MCF 10A (cell line): ENCODE measurements around the gene MLLT10. TPM values are rescaled to one million over a fixed set of nuclear protein-coding genes. Genes with fewer than 3 reads are reported as not detected.

Source experiments
- BruUV-seq: library from RNA; stranded (reverse); fragments of 400-500 nt; replicated peaks from 2 replicates; lab custom pipeline; 2021; lab: Mats Ljungman, UMichigan
- CTCF ChIA-PET: fragments of 300-600 bp; sonication (Branson Sonifier 250); formaldehyde crosslinking; extraction: SDS; loops from one replicate; lab custom pipeline; 2021; ENCODE audit warnings: antibody characterized with exemption, inconsistent platforms; lab: Yijun Ruan, JAX
- POLR2A ChIA-PET: fragments of 300-600, 350-650 bp; sonication (Branson Sonifier 250); formaldehyde crosslinking; extraction: SDS; loops from one replicate; lab custom pipeline; 2020; ENCODE audit warnings: antibody characterized with exemption, inconsistent platforms; lab: Yijun Ruan, JAX
- DNase-seq: peaks from one replicate; pipeline ENCODE4 v3.0.0-alpha.2; 2018; ENCODE audit not compliant: unreplicated experiment
- H3K27ac Mint-ChIP-seq: one replicate; pipeline ENCODE4 v1.8.0; 2022; ENCODE audit warnings: mild to moderate bottlenecking, low read depth, mixed read lengths; ENCODE audit not compliant: unreplicated experiment
- H3K27me3 Mint-ChIP-seq: one replicate; pipeline ENCODE4 v1.8.0; 2022; ENCODE audit warnings: mixed read lengths; ENCODE audit not compliant: insufficient read depth, unreplicated experiment
- H3K36me3 Mint-ChIP-seq: one replicate; pipeline ENCODE4 v1.8.0; 2022; ENCODE audit warnings: mild to moderate bottlenecking, moderate library complexity, mixed read lengths; ENCODE audit not compliant: insufficient read depth, unreplicated experiment
- H3K4me1 Mint-ChIP-seq: one replicate; pipeline ENCODE4 v1.8.0; 2022; ENCODE audit warnings: mixed read lengths; ENCODE audit not compliant: insufficient read depth, unreplicated experiment
- H3K4me3 Mint-ChIP-seq: one replicate; pipeline ENCODE4 v1.8.0; 2022; ENCODE audit warnings: mild to moderate bottlenecking, moderate library complexity, mixed read lengths; ENCODE audit not compliant: unreplicated experiment
- H3K9me3 Mint-ChIP-seq: one replicate; pipeline ENCODE4 v1.8.0; 2022; ENCODE audit warnings: mixed read lengths; ENCODE audit not compliant: unreplicated experiment
- CTCF ChIP-seq: fragments of 200-600 bp; IDR thresholded peaks from one replicate; pipeline ENCODE4 v1.8.0; 2022; ENCODE audit warnings: antibody characterized with exemption, mild to moderate bottlenecking; ENCODE audit not compliant: unreplicated experiment
- intact Hi-C: fragments of 100-400 bp; cut with micrococcal nuclease; formaldehyde crosslinking; loops from 2 replicates; pipeline ENCODE4 v1.14.1; 2022
- total RNA-seq: library from RNA; stranded (reverse); gene quantifications from 2 replicates; pipeline ENCODE4 v1.2.3, GENCODE V29; 2022

Gene MLLT10
- total RNA-seq, 1 experiment from 2014 or later: 47.5 TPM

GRCh38 chr10:21688870-21689269, 154.8 kb downstream of the MLLT10 start:
- ChIA-PET CTCF (no interaction called here), POLR2A (interaction anchor here (0.5 to 1.4 kb wide), 2 partner anchors 9 to 12 kb away, joined by 3 to 4 read pairs; no protein-coding TSS in a partner anchor)
- Mint-ChIP-seq H3K36me3 (peaks cover 50% of the 10 kb centered on the region), H3K27ac (peak overlapping the region; percentile 19), H3K9me3 (no peaks in the 10 kb centered on the region), H3K4me1 (peaks cover 30% of the 10 kb centered on the region), H3K4me3 (no peak overlapping the region), H3K27me3 (no peaks in the 10 kb centered on the region)
- BruUV-seq: no TSS peak
- intact Hi-C loops: no loop called here
- TF ChIP-seq CTCF: no peak
- no peak for DNase-seq

- no peak for DNase-seq
- intact Hi-C loops: no loop called here
- no peak for TF ChIP-seq CTCF
- CTCF ChIA-PET: no interaction called here
- BruUV-seq: no TSS peak
- Mint-ChIP-seq H3K9me3 (no peaks in the 10 kb centered on the region), H3K27ac (no peak overlapping the region), H3K36me3 (peaks cover 47% of the 10 kb centered on the region), H3K4me1 (peaks cover 30% of the 10 kb centered on the region), H3K4me3 (no peak overlapping the region), H3K27me3 (no peaks in the 10 kb centered on the region)
- POLR2A ChIA-PET: interaction anchor here (1.4 kb wide), 1 partner anchor 13 kb away, joined by 4 read pairs; no protein-coding TSS in a partner anchor
Measured at GRCh38 chr10:21689881-21690280, 155.8 kb downstream of the MLLT10 start.

GRCh38 chr10:21692916-21693315, 158.9 kb downstream of the MLLT10 start:
- CTCF ChIA-PET: interaction anchor here (0.7 to 1.1 kb wide), 2 partner anchors 17 to 1346 kb away, joined by 3 read pairs; no protein-coding TSS in a partner anchor
- Mint-ChIP-seq H3K27me3 (no peaks in the 10 kb centered on the region), H3K4me3 (no peak overlapping the region), H3K27ac (no peak overlapping the region), H3K9me3 (no peaks in the 10 kb centered on the region), H3K4me1 (peaks cover 20% of the 10 kb centered on the region), H3K36me3 (peaks cover 40% of the 10 kb centered on the region)
- TF ChIP-seq CTCF: no peak
- no TSS peak for BruUV-seq
- intact Hi-C loops: no loop called here
- POLR2A ChIA-PET: interaction anchor here (0.7 to 1.8 kb wide), 2 partner anchors 9 to 697 kb away, joined by 3 to 6 read pairs; no protein-coding TSS in a partner anchor
- no peak for DNase-seq

- no peak for TF ChIP-seq CTCF
- ChIA-PET CTCF (interaction anchor here (0.7 to 1.1 kb wide), 4 partner anchors 17 to 1345 kb away, joined by 3 read pairs; no protein-coding TSS in a partner anchor), POLR2A (interaction anchor here (0.7 to 1.8 kb wide), 2 partner anchors 10 to 696 kb away, joined by 3 to 6 read pairs; no protein-coding TSS in a partner anchor)
- no peak overlapping the region for H3K4me3 Mint-ChIP-seq
- no peaks in the 10 kb centered on the region for H3K27me3 Mint-ChIP-seq
- DNase-seq: no peak
- peaks cover 15% of the 10 kb centered on the region for H3K4me1 Mint-ChIP-seq
- BruUV-seq: no TSS peak
- intact Hi-C loops: no loop called here
- H3K27ac Mint-ChIP-seq: no peak overlapping the region
- peaks cover 38% of the 10 kb centered on the region for H3K36me3 Mint-ChIP-seq
- no peaks in the 10 kb centered on the region for H3K9me3 Mint-ChIP-seq
Measured at GRCh38 chr10:21693418-21693817, 159.4 kb downstream of the MLLT10 start.
